ENCODE results near the gene MIEF1. TPM values are rescaled to one million over a fixed set of nuclear protein-coding genes. Genes with fewer than 3 reads are reported as not detected.
A peak's percentile ranks its signal among the peaks of the same experiment; 100 is the strongest.

Gene MIEF1
- total RNA-seq, 4 donors from 2014 or later: 19.7 to 21.7 (median 20.9) TPM

DNA sequence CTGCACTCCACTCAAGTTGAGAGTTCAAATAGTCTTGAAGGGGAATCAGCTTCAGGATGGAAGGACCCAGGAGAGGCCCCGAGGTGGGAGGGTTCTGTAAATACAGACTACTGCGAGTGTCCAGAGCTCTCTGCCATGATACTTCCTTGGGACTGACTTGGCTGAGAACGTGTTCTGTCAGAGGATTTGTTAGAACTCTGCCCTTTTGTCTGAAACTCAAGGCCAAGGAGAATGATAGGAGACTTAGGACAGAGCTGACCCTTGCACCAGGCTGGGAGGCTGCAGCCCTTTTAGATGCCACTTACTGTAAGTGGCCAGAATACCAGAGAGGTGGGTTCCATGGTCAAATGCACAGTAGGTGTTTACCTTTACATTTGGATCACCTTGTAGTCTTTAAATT, 15.4 kb downstream of the MIEF1 start:
- no peak overlapping the region for H3K27ac ChIP-seq (replicated peaks in 1 of 4)
- no peak overlapping the region for H3K4me3 ChIP-seq
- no peaks in the 10 kb centered on the region for H3K27me3 ChIP-seq
- WGBS: 81% methylated on average over 3 of the region's 3 CpGs
- H3K4me1 ChIP-seq: peaks cover 28 to 39% (median 33%) of the 10 kb centered on the region in 4 donors
- TF ChIP-seq POLR2A (IDR thresholded peaks at IDR 0.05; ENCODE audit: low read depth) (no peak), EP300 (IDR thresholded peaks at IDR 0.05) (no peak), POLR2AphosphoS5 (IDR thresholded peaks at IDR 0.05) (no peak)
- TF ChIP-seq, protein P1, sequence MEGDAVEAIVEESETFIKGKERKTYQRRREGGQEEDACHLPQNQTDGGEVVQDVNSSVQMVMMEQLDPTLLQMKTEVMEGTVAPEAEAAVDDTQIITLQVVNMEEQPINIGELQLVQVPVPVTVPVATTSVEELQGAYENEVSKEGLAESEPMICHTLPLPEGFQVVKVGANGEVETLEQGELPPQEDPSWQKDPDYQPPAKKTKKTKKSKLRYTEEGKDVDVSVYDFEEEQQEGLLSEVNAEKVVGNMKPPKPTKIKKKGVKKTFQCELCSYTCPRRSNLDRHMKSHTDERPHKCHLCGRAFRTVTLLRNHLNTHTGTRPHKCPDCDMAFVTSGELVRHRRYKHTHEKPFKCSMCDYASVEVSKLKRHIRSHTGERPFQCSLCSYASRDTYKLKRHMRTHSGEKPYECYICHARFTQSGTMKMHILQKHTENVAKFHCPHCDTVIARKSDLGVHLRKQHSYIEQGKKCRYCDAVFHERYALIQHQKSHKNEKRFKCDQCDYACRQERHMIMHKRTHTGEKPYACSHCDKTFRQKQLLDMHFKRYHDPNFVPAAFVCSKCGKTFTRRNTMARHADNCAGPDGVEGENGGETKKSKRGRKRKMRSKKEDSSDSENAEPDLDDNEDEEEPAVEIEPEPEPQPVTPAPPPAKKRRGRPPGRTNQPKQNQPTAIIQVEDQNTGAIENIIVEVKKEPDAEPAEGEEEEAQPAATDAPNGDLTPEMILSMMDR (IDR thresholded peaks at IDR 0.05): no peak
- H3K9me3 ChIP-seq: no peaks in the 10 kb centered on the region
- no peak for DNase-seq (ENCODE audit: extremely low spot score)
- peaks cover 41 to 67% (median 55%) of the 10 kb centered on the region in 4 donors for H3K36me3 ChIP-seq
- intact Hi-C loops (cut with DNase I): loop anchor here (10.0 kb wide), 1 partner anchor 113 kb away; no protein-coding TSS in a partner anchor

DNA sequence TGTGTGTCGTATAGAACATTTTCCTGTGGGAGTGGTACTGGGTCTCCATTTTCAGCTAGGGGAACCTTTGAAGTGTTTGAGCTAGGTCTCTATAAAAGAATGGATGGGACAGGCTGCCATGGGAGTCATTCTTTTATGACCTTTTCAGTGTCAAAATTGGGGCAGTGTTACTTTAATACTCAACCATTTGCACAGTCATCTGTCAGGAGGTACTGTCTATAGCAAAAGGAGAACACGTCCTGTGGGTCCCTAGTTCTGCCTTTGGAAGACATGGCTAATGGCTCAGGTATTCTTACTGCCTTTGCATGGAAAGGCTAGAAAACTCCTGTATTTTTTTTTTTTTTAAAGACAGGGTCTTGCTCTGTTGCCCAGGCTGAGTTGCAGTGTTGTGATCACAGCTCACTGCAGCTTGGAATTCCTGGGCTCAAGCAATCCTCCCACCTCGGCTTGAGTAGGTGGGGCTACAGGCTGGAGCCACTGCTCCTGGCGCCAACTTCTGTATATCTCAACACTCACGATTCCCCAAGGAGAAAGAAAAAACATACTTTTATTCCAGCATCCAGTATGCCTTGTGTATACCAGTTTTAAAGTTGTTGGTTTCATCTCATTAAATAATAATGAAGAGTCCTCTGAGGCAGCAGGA, 16.2 kb downstream of the MIEF1 start:
- 52% methylated on average over 5 of the region's 5 CpGs for WGBS

DNA sequence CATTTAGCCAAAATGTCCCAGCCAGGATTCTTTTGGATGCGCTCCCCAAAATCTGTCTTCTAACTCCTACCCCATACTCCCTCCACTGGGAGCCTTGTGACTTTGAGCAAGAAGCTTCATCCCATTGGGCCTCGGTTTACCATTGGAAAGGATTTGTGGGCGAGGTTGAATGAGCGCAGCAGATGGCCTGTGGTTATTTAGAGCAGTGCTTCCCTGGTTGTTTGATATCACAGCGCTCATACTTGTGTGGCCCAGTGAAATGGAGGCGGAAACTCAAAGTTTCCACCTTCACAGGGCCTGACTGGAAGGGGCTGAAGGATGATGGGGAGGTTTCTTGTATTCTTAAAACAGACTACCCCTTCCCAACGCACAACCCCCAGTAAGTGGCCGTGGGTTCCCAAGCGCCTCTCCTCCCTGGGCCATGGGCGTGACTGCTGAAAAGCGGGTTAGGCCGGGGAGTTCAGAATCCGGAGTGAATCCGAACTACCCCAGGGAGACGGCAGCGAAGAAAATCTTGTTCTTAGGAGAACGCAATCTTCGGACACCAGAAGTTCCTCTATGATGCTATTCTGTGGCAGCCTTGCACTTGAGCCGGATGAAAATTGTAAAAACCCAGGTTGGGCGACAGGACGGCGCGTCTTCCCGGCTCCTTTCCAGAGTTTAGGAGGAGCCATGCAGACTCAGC, 17.0 kb downstream of the MIEF1 start:
- Histone ChIP-seq H3K27me3 (no peaks in the 10 kb centered on the region), H3K4me1 (peaks cover 45 to 53% (median 47%) of the 10 kb centered on the region in 4 donors), H3K36me3 (peaks cover 27 to 67% (median 53%) of the 10 kb centered on the region in 4 donors), H3K27ac (replicated peaks in 1 of 4) (peak overlapping the region; percentile 99 to 100 (median 99)), H3K4me3 (peak overlapping the region; percentile 91 to 100 (median 96)), H3K9me3 (no peaks in the 10 kb centered on the region)
- TF ChIP-seq POLR2A (IDR thresholded peaks at IDR 0.05; ENCODE audit: low read depth): no peak
- TF ChIP-seq, protein P1 (IDR thresholded peaks at IDR 0.05): no peak
- TF ChIP-seq POLR2AphosphoS5 (IDR thresholded peaks at IDR 0.05): no peak
- no peak for TF ChIP-seq EP300 (IDR thresholded peaks at IDR 0.05)
- WGBS: 8% methylated on average over 23 of the region's 24 CpGs
- intact Hi-C loops (cut with DNase I): loop anchor here (10.0 kb wide), 1 partner anchor 114 kb away; no protein-coding TSS in a partner anchor
- DNase-seq (ENCODE audit: extremely low spot score): no peak

More for the DNA sequence above, 16.2 kb downstream of the MIEF1 start:
- no peak for TF ChIP-seq POLR2AphosphoS5 (IDR thresholded peaks at IDR 0.05)
- TF ChIP-seq EP300 (IDR thresholded peaks at IDR 0.05): no peak
- Histone ChIP-seq H3K36me3 (peaks cover 33 to 67% (median 55%) of the 10 kb centered on the region in 4 donors), H3K4me1 (peaks cover 36 to 47% (median 41%) of the 10 kb centered on the region in 4 donors), H3K4me3 (no peak overlapping the region), H3K27ac (replicated peaks in 1 of 4) (peak overlapping the region; percentile 99 to 100 (median 99)), H3K27me3 (no peaks in the 10 kb centered on the region), H3K9me3 (no peaks in the 10 kb centered on the region)
- no peak for DNase-seq (ENCODE audit: extremely low spot score)
- intact Hi-C loops (cut with DNase I): loop anchor here (10.0 kb wide), 1 partner anchor 113 kb away; no protein-coding TSS in a partner anchor

DNA sequence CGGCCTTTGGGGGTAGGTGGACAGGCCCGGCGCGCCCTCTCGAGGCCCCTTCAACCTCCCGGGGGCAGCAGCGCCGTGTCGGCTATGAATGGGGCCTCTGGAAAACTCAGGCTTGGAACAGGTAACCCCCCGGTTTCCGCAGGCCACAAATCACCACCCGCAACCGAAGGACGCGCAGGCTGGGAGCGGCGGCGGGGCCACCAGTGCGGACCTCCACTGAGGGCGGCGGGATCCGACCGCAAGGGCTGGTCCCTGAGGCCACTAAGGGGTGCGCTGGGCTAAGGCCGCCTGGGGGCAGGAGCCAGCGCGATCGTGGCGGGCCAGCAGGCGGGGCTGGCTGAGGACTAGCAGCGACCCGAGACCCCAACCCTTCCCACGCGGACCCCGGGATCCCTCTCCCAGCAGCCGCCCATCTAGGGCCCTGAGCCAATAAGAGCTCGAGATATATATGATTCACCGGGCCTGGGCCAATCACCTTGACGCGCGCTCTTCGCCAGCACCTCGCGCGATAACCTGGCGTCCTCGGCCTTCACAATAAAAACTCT, 17.7 kb downstream of the MIEF1 start:
- TF ChIP-seq, protein P1 (IDR thresholded peaks at IDR 0.05): peak; percentile 26 to 56 (median 41)
- TF ChIP-seq POLR2A (IDR thresholded peaks at IDR 0.05; ENCODE audit: low read depth) (peak; percentile 79), EP300 (IDR thresholded peaks at IDR 0.05) (no peak), POLR2AphosphoS5 (IDR thresholded peaks at IDR 0.05) (peak; percentile 35 to 80)
- intact Hi-C loops (cut with DNase I): loop anchor here (10.0 kb wide), 4 partner anchors 85 to 345 kb away; partner anchors contain the start of gene SYNGR1
- H3K36me3 ChIP-seq: peaks cover 29 to 67% (median 54%) of the 10 kb centered on the region in 4 donors
- peaks cover 47 to 53% (median 50%) of the 10 kb centered on the region in 4 donors for H3K4me1 ChIP-seq
- H3K27me3 ChIP-seq: no peaks in the 10 kb centered on the region
- H3K9me3 ChIP-seq: no peaks in the 10 kb centered on the region
- WGBS: 2% methylated on average over 11 of the region's 47 CpGs
- DNase-seq (ENCODE audit: extremely low spot score): peak; percentile 99
- peak overlapping the region; percentile 99 to 100 (median 99) for H3K27ac ChIP-seq (replicated peaks in 1 of 4)
- peak overlapping the region; percentile 91 to 100 (median 96) for H3K4me3 ChIP-seq

All from esophagus muscularis mucosa (tissue), 4 donors.